HL-60 (cell line): ENCODE data around the gene LRFN2.

Source experiments
- GABPA ChIP-seq: IDR thresholded peaks from 2 replicates; pipeline ENCODE4 v1.6.1; 2012; ENCODE audit warnings: low read depth
- POLR2AphosphoS5 ChIP-seq: IDR thresholded peaks from 2 replicates; pipeline ENCODE4 v1.6.1; 2012; ENCODE audit warnings: low read depth
- SPI1 ChIP-seq: IDR thresholded peaks from 2 replicates; pipeline ENCODE4 v1.6.1; 2012; ENCODE audit warnings: low read depth, mild to moderate bottlenecking, borderline replicate concordance
- TF ChIP-seq, protein P1 (sequence below): IDR thresholded peaks from 2 replicates; pipeline ENCODE4 v1.6.1; 2012; ENCODE audit warnings: low read depth; ENCODE audit not compliant: insufficient replicate concordance
- TF ChIP-seq, protein P2 (sequence below): IDR thresholded peaks from one replicate; pipeline ENCODE4 v1.5.1; 2011; ENCODE audit warnings: low read length, control low read depth, inconsistent platforms; ENCODE audit not compliant: insufficient read depth

DNA sequence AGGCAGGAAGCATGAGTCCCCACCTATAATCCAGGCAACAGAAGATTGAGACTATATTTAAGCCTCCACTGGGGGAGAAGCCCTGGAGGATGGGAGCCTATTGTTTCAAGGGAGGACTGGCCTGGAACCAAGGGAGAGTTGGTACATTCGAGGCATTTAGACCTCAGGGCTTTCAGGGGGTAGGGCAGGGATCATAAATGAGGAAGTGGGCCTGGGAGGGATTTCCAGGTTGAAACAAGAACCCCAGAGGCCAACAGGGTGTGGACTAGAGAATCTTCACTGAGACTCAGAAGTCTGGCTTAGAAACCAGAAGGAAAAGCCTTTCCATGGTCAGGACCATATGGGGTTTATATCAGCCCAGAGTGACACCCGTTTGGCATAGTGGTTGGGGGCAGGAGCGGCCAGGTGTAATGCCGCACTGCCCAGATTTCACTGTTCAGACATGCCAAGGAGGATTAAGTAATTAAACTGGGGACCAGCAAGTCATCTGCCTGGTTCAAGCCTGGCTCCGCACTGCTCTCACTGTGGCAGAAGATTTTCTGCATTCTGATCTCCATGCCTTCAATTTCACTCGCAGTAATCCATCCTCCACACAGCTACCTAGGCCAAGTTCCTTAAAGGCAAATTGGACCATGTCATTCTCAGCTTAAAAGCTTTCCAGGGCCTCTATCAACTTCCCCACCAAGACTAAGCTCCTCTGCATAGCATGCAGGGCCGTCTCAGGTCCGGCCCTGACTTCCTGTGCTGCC, 17.8 kb downstream of the LRFN2 start:
- no peak for TF ChIP-seq POLR2AphosphoS5
- TF ChIP-seq, protein P1, sequence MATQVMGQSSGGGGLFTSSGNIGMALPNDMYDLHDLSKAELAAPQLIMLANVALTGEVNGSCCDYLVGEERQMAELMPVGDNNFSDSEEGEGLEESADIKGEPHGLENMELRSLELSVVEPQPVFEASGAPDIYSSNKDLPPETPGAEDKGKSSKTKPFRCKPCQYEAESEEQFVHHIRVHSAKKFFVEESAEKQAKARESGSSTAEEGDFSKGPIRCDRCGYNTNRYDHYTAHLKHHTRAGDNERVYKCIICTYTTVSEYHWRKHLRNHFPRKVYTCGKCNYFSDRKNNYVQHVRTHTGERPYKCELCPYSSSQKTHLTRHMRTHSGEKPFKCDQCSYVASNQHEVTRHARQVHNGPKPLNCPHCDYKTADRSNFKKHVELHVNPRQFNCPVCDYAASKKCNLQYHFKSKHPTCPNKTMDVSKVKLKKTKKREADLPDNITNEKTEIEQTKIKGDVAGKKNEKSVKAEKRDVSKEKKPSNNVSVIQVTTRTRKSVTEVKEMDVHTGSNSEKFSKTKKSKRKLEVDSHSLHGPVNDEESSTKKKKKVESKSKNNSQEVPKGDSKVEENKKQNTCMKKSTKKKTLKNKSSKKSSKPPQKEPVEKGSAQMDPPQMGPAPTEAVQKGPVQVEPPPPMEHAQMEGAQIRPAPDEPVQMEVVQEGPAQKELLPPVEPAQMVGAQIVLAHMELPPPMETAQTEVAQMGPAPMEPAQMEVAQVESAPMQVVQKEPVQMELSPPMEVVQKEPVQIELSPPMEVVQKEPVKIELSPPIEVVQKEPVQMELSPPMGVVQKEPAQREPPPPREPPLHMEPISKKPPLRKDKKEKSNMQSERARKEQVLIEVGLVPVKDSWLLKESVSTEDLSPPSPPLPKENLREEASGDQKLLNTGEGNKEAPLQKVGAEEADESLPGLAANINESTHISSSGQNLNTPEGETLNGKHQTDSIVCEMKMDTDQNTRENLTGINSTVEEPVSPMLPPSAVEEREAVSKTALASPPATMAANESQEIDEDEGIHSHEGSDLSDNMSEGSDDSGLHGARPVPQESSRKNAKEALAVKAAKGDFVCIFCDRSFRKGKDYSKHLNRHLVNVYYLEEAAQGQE: no peak
- TF ChIP-seq GABPA: no peak
- TF ChIP-seq, protein P2, sequence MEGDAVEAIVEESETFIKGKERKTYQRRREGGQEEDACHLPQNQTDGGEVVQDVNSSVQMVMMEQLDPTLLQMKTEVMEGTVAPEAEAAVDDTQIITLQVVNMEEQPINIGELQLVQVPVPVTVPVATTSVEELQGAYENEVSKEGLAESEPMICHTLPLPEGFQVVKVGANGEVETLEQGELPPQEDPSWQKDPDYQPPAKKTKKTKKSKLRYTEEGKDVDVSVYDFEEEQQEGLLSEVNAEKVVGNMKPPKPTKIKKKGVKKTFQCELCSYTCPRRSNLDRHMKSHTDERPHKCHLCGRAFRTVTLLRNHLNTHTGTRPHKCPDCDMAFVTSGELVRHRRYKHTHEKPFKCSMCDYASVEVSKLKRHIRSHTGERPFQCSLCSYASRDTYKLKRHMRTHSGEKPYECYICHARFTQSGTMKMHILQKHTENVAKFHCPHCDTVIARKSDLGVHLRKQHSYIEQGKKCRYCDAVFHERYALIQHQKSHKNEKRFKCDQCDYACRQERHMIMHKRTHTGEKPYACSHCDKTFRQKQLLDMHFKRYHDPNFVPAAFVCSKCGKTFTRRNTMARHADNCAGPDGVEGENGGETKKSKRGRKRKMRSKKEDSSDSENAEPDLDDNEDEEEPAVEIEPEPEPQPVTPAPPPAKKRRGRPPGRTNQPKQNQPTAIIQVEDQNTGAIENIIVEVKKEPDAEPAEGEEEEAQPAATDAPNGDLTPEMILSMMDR: no peak
- no peak for TF ChIP-seq SPI1
